NT2/D1 (cell line): ENCODE results near the gene MS4A6E.

ENCODE experiments used
- SUZ12 ChIP-seq: IDR thresholded peaks from 2 replicates; pipeline ENCODE4 v1.6.1; 2011; ENCODE audit not compliant: insufficient read length, insufficient read depth; ENCODE audit errors: extremely low read depth
- YY1 ChIP-seq: IDR thresholded peaks from 2 replicates; pipeline ENCODE4 v1.6.1; 2011; ENCODE audit not compliant: insufficient read length, insufficient read depth

DNA sequence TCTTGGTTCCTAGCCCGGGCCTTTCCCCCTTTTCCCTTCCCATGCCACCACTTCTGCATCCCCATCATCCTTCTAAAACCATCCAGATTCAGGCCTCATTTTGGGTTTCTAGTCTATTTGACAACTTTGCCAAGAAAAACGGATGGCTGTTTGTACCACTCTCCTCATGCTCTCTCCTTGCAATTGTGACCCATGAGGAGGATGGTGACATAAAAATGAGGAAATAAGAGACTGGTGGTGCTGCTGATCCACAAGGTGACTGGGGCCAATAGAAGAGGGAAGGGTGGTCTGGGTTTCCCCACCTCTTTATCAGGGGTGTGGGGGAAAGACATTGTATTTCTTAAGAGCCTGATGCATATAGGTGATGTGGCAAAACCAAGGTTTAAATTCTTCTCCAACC lies 45.6 kb upstream of the MS4A6E start:
- no peak for TF ChIP-seq SUZ12
- TF ChIP-seq YY1: no peak
